Stimulated activated CD8-positive, alpha-beta memory T cell treated with anti-CD3 and anti-CD28 coated beads, Interleukin-15, amount 100 ng/mL, for 48 hours (primary cell): Measurements from ENCODE around the gene RC3H1.

Experiments
- DNase-seq, 2 donors: peaks; one replicate each; pipeline ENCODE4 v3.0.0-alpha.2; 2020; ENCODE audit warnings: low read depth in 2 of 2

Gene RC3H1

DNA sequence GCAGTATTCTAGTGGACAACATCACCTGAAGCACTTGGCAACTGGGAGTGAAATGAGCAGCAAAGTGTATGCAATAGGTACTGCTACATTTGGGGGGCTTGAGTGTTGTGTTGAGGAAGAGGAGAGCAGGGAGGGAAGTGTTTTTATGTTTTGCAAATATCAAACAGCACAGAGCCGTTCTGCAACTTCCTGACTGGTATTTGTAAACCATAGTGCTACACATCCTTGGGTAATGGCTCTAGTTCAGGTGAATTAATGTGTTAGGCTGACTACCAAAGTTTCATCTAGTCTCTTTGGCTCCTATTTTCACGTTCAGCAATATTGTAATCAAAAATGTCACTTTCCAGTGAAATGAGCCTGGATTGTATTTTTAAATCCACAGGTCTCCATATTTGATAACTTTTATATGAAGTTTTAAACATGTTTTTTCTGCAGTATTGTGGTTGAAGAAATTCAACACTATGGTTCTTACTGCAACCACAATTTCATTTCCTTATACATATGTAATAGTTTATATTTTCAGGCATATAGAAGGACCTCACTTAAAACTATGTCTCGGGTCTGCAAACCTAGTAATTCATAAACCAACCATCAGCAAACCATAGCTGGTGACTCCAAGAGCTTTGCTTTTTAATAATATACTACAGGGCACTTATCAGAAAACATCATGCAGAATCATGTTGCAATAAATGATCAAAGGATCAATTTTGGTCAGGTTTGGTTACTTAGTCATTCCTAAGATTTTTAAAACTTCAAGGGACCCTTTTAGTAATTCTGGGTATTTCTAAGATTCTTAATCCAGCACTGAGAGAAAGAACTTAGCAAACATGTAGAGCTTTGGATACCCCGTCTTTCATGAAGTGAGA, 135.2 kb downstream of the RC3H1 start:
- no peak for DNase-seq

DNA sequence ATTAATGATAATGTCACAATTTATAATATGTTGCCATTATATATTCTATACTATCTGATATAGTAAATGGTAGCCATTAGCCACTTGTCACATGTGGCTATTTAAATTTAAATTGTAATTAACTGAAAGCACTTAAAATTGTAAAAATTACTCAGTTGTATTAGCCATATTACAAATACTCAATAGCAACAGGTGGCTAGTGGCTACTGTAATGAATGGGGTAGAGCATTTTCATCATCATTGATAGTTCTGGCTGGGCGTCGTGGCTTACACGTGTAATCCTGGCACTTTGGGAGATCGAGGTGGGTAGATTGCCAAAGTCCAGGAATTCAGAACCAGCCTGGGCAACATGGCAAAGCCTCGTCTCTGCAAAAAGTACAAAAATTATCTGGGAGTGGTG, 137.5 kb downstream of the RC3H1 start:
- DNase-seq: no peak
